GM19240 (cell line): ENCODE data around the gene USP35.

ENCODE experiments used
- DNase-seq: peaks from one replicate; pipeline ENCODE4 v3.0.0; 2011; ENCODE audit warnings: low spot score; ENCODE audit not compliant: insufficient read length

The USP35 gene, protein sequence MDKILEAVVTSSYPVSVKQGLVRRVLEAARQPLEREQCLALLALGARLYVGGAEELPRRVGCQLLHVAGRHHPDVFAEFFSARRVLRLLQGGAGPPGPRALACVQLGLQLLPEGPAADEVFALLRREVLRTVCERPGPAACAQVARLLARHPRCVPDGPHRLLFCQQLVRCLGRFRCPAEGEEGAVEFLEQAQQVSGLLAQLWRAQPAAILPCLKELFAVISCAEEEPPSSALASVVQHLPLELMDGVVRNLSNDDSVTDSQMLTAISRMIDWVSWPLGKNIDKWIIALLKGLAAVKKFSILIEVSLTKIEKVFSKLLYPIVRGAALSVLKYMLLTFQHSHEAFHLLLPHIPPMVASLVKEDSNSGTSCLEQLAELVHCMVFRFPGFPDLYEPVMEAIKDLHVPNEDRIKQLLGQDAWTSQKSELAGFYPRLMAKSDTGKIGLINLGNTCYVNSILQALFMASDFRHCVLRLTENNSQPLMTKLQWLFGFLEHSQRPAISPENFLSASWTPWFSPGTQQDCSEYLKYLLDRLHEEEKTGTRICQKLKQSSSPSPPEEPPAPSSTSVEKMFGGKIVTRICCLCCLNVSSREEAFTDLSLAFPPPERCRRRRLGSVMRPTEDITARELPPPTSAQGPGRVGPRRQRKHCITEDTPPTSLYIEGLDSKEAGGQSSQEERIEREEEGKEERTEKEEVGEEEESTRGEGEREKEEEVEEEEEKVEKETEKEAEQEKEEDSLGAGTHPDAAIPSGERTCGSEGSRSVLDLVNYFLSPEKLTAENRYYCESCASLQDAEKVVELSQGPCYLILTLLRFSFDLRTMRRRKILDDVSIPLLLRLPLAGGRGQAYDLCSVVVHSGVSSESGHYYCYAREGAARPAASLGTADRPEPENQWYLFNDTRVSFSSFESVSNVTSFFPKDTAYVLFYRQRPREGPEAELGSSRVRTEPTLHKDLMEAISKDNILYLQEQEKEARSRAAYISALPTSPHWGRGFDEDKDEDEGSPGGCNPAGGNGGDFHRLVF

DNA sequence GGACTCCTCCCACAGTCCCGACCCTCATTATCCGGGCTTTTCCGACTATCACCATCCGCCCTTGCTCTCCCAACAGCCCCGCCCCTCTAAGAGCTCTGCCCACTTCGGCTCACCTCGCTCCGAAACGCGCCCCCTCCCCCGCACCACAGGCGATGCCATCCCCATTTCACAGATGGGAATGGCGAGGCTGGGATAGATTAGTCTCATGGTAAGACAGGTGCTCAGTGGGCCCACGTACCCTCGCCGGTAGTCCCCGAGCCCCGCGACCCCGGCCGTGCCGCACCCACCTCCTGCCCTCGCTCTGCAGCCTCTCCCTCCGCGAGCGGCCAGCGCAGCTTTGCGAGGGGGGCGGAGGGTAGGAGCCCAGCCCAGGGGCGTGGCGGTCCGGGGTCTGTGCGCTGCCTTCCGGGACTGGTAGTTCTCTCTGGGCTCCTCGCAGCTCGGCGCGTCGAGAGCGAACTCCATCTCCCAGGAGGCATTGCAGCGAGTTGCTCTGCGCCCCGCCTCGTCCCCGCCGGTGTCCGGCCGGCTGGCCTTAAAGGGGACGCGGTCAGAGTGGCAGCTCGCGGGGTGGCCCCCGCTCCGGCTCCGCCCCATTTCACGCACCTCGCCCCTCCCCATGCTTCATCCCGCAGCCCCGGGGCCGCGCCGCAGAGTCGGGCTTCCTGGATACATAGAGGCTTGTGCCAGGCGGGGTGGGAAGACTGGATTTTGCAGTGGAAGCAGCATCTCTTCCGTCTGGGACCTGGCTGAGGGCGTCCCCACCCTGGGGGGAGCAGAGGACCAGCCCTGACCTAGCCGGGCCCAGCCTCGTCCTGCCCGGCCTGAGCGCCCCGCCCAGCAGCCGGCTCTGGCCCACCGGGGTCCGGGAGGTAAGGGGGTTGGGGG, at the start of gene USP35, which contains the start of gene KCTD21:
Gene USP35 (plus strand): TSS at position 634 of the 888 bp plus-strand sequence. CDS start 7,327 bp downstream, outside the sequence.
Gene KCTD21 (minus strand): TSS at position 341 of the 888 bp plus-strand sequence. CDS start 14,072 bp downstream, outside the sequence.
- peak; percentile 97 for DNase-seq

- DNase-seq, result peak; percentile 97
These were observed 49.0 kb upstream of the USP35 start, which contains the start of gene ALG8 for GRCh38 chr11:78139422-78140391. TSS of gene ALG8 (minus strand) at chr11:78139626. CDS start at chr11:78139588, 38 bp downstream.

DNA sequence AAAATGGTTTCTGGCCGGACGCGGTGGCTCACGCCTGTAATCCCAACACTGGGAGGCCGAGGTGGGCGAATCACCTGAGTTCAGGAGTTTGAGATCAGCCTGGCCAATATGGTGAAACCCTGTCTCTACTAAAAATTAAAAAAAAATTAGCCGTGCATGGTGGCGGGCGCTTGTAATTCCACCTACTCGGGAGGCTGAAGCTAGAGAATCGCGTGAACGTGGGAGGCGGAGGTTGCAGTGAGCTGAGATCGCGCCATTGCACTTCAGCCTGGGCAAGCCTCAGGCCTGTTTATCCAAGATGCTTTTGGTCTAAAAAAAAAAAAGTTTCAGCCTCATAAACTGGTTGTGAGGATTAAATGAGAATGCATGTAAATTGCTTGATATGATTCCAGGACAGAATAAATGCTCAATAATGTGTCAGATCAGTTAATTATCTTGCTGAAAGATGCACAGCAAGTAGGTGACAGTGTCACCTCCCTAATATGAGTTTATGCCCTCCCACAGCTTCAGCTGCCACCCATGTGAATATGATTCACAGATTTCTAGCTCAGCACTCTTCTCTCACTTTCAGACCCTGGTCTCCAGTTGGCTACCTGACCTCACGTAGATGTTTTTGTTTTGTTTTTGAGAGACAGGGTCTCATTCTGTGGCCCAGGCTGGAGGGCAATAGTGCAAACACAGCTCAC, 48.2 kb upstream of the USP35 start:
- DNase-seq, result no peak

DNA sequence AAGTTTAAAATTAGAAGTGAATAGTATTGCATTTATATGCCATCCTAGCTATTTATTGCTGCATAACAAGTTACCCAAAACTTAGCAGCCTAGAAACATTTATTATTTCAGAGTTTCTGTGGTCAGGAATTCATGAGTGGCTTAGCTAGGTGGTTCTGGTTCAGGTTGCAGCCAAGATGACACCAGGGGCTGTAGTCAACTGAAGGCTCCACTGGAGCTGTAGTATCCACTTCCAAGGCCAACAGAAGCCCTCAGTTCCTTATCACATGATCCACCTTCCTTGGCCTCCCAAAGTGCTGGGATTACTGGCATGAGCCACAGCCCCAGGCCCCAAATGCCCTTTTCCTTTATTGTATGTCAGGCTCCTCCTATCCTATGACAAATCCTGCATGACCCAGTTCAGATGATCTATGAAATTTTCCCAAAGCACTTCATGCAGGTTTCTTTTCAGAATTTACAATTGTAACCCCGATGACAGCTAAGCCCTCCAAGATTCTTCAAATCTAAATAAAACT, 43.2 kb upstream of the USP35 start:
- DNase-seq, result no peak

- no peak for DNase-seq
These were observed 40.9 kb upstream of the USP35 start for GRCh38 chr11:78147807-78148206.

GRCh38 chr11:78149646-78150045, 39.1 kb upstream of the USP35 start:
- no peak for DNase-seq

- no peak for DNase-seq
These were observed 38.4 kb upstream of the USP35 start for GRCh38 chr11:78150346-78150745.

GRCh38 chr11:78150754-78151153, 38.0 kb upstream of the USP35 start:
- no peak for DNase-seq

GRCh38 chr11:78151804-78152203, 36.9 kb upstream of the USP35 start:
- no peak for DNase-seq

DNA sequence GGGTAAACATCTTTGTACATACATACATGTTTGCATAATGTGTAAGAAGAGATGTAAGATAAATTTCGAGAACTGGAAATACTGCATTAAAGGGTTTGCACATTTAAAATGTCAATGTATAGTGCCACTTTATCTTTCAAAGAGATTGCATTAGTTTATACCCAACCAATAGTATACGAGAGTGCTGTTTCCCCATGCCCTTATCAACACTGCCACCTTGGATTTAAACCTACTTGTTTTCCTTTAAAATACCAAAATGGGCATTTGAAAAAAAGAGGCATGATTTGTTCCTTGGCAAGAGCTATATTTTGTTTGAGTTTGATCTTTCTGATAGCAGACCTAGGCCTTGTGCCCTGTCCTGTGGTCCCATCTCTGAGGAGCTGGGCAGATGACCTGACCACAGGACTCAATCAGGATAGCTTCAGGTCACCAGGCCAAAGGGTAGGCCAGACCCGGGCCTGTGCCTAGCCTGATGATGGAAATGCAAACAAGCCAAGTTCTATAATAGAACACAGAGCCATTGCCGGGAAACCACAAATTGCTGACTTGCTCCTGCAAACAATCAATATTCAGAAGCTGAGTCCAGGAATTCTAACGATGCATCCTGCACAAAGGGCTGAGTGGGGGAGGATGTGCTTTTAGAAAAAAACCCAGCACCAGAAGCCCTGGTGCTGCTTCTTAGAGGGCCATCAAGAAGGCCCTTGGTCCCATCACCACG, 32.4 kb upstream of the USP35 start:
- DNase-seq, result no peak

DNA sequence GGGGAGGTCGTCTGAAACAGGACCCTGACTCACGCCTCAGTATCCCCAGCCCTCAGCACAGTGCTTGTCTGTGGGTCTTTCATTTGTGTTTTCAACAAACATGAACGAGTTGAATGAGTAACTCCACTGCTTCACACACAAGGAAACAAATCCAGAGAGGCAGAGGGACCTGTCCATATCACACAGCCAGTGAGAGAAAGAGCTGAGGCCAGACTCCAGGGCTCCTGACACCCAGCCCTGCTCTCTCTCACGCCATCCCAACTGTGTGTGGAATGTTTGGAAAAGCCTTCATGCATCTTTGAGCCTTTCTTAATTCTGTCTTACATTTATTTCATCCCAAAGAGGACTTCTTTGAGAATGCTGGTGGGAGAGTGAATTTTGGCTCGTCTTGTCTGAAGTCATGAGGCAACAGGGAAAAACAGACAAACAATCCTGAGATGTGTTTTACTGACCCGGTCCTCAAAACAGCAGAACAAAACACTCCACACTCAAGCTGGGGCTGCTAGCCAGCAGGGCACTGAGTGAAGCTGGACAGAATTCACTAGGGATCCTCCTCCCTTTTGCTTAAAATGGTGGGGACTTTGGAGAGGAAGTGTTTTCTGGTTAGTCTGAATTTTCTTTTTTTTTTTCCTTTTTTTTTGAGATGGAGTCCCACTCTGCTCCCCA, 29.6 kb upstream of the USP35 start:
- no peak for DNase-seq

DNA sequence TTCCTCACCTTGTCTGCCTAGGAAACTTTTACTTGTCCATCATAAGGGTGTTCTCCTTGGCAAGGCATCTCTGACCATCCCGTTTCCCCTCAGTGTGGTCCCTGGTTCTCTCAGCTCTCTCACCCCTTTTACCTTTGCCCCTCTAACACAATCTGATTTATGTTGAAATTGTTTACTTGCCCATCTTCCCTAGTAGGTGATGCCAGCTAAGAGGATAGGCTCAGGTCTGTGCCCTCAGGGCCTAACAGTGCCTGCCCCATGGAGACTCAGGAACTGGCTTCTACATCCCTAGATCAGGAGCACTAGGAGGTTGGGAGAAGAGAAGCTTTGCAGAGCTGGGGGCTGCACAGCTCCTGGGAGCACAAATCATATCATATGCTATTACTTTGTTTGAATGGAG, 28.2 kb upstream of the USP35 start:
- DNase-seq, result no peak

- no peak for DNase-seq
These were observed 27.4 kb upstream of the USP35 start for GRCh38 chr11:78161346-78161745.

DNA sequence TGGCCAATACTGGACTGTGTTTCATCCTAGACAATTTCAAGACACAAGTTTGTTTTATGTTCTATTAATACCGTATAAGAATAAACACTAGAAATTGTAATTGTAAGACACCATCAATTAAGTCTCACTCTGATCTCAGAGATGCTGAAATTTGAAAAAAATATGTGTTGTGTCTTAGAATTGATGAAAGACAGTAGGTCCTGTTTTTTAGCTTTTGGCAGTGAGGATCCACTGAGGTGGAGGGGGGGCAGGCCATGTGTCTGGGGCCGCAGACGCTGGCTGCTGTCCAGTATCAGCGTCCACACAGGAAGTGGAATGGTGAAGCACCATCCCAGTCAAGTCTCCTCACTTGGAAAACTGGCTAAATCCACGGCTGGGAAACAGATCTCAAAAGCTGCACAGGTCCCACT, 26.8 kb upstream of the USP35 start:
- DNase-seq, result no peak

GRCh38 chr11:78163828-78164227, 24.9 kb upstream of the USP35 start:
- no peak for DNase-seq

DNA sequence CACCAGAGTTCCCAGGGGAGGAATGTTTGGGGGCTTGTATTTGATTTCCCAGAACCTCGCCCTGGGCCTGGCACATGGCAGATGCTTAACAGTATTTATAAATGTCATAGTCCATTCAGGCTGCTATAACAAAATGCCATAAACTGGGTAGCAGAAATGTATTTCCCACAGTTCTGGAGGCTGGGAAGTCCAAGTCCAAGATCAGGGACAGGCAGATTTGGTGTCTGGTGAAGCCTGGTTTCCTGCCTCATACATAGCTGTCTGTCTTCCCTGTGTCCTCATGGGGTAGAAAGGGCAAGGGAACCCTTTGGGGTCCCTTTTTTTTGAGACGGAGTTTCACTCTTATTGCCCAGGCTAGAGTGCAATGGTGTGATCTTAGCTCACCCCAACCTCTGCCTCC, 24.2 kb upstream of the USP35 start:
- no peak for DNase-seq

GRCh38 chr11:78166855-78167469, 21.8 kb upstream of the USP35 start:
- DNase-seq, result no peak
